MM.1S (cell line): ENCODE results near the gene DMRTB1.

Source experiments
- EZH2 ChIP-seq: fragments of 300-600 bp; sonication (generic); optimal IDR thresholded peaks from 2 replicates; pipeline ENCODE3; 2017; ENCODE audit warnings: low read depth, mild to moderate bottlenecking, antibody characterized with exemption, low read length, mixed read lengths
- EZH2phosphoT487 ChIP-seq: fragments of 300-600 bp; sonication (generic); IDR thresholded peaks from 2 replicates; pipeline ENCODE4 v1.6.1; 2018; ENCODE audit warnings: antibody characterized with exemption, low read length
- TF ChIP-seq, protein P1 (sequence below): fragments of 300-600 bp; sonication (generic); IDR thresholded peaks from 2 replicates; pipeline ENCODE4 v1.5.1; 2016; ENCODE audit warnings: antibody characterized with exemption, low read length, mixed read lengths

DNA sequence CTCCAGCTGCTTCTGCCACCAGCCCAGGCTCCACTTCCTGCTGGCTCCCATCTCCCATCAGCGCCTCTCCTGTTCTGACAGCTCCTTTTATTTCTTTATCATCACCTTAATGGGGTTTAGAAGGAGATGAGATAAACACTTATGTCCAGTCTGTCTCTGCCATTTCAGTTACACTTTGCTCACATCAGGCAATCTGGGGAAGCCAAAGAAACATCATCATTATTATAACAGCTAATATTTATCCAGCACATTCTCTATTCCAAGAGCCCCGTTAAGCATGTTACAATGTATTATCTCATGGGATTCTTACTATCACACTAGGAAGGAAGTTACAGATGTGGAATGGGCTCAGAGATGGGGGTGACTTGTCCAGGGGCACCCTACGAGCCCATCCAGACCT is 31.2 kb downstream of the DMRTB1 start:
- TF ChIP-seq, protein P1, sequence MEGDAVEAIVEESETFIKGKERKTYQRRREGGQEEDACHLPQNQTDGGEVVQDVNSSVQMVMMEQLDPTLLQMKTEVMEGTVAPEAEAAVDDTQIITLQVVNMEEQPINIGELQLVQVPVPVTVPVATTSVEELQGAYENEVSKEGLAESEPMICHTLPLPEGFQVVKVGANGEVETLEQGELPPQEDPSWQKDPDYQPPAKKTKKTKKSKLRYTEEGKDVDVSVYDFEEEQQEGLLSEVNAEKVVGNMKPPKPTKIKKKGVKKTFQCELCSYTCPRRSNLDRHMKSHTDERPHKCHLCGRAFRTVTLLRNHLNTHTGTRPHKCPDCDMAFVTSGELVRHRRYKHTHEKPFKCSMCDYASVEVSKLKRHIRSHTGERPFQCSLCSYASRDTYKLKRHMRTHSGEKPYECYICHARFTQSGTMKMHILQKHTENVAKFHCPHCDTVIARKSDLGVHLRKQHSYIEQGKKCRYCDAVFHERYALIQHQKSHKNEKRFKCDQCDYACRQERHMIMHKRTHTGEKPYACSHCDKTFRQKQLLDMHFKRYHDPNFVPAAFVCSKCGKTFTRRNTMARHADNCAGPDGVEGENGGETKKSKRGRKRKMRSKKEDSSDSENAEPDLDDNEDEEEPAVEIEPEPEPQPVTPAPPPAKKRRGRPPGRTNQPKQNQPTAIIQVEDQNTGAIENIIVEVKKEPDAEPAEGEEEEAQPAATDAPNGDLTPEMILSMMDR: no peak
- TF ChIP-seq EZH2phosphoT487 (no peak), EZH2 (no peak)
